ACC112 (cell line): ENCODE data around the gene PXMP4.

ENCODE experiments used
- H2AFZ ChIP-seq: fragments of 200-600 bp; sonication (generic); one replicate; pipeline ENCODE4 v1.6.0; 2017; ENCODE audit warnings: antibody characterized with exemption, low read length; ENCODE audit not compliant: unreplicated experiment
- H3K27ac ChIP-seq: fragments of 200-600 bp; sonication (generic); 2 replicates; pipeline ENCODE4 v1.5.1; 2014; ENCODE audit warnings: low read depth, mild to moderate bottlenecking, antibody characterized with exemption, low read length, moderate library complexity
- H3K27me3 ChIP-seq: fragments of 200-600 bp; sonication (generic); 2 replicates; pipeline ENCODE4 v1.6.1; 2014; ENCODE audit warnings: mild to moderate bottlenecking, antibody characterized with exemption, low read length, moderate library complexity, mixed read lengths; ENCODE audit not compliant: insufficient read depth
- H3K36me3 ChIP-seq: fragments of 200-600 bp; sonication (generic); 2 replicates; pipeline ENCODE4 v1.6.1; 2016; ENCODE audit warnings: mild to moderate bottlenecking, antibody characterized with exemption, low read length, moderate library complexity, mixed read lengths; ENCODE audit not compliant: insufficient read depth
- H3K4me1 ChIP-seq: fragments of 200-600 bp; sonication (generic); one replicate; pipeline ENCODE4 v1.6.1; 2016; ENCODE audit warnings: low read length, mixed read lengths; ENCODE audit not compliant: insufficient read depth, unreplicated experiment, control insufficient read depth
- H3K4me3 ChIP-seq: fragments of 200-600 bp; sonication (generic); 2 replicates; pipeline ENCODE4 v1.5.1; 2014; ENCODE audit warnings: mild to moderate bottlenecking, low read depth, low read length
- H3K79me2 ChIP-seq: fragments of 200-600 bp; sonication (generic); one replicate; pipeline ENCODE4 v1.6.0; 2016; ENCODE audit warnings: low read length; ENCODE audit not compliant: control insufficient read depth, unreplicated experiment, insufficient read depth

PXMP4 gene

DNA sequence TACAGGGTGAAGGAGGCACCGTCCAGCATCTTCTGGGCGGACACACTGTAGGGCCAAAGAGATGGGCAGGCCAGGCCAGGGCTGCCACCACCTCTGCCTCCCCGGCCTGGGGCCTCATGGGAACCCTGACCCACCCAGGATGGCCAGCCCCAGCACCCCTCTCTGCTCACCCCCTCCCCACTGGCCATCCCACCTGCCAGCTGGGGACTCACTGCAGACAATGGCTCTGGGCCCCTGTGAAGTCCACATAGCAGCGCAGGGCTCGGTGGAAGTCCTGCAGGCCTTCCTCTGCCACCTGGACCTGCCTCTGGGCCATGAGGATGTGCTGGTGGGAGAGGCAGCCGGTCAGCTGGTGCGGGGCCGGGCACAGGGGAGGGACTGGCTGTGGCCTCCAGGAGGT lies 61.6 kb downstream of the PXMP4 start:
- H3K4me1 ChIP-seq, result peaks cover 4% of the 10 kb centered on the region
- no peak overlapping the region for H2AFZ ChIP-seq
- H3K79me2 ChIP-seq, result no peaks in the 10 kb centered on the region
- H3K27me3 ChIP-seq, result no peaks in the 10 kb centered on the region
- no peak overlapping the region for H3K4me3 ChIP-seq
- no peaks in the 10 kb centered on the region for H3K36me3 ChIP-seq
- H3K27ac ChIP-seq, result no peak overlapping the region

GRCh38 chr20:33657704-33658095 lies 62.4 kb downstream of the PXMP4 start:
- H3K27me3 ChIP-seq, result no peaks in the 10 kb centered on the region
- H3K4me1 ChIP-seq, result peaks cover under 1% of the 10 kb centered on the region
- H3K4me3 ChIP-seq, result no peak overlapping the region
- no peak overlapping the region for H3K27ac ChIP-seq
- no peak overlapping the region for H2AFZ ChIP-seq
- no peaks in the 10 kb centered on the region for H3K79me2 ChIP-seq
- H3K36me3 ChIP-seq, result no peaks in the 10 kb centered on the region

GRCh38 chr20:33656783-33657703 lies 63.1 kb downstream of the PXMP4 start:
- no peaks in the 10 kb centered on the region for H3K4me1 ChIP-seq
- no peak overlapping the region for H3K27ac ChIP-seq
- H3K4me3 ChIP-seq, result no peak overlapping the region
- no peaks in the 10 kb centered on the region for H3K79me2 ChIP-seq
- H3K27me3 ChIP-seq, result no peaks in the 10 kb centered on the region
- no peaks in the 10 kb centered on the region for H3K36me3 ChIP-seq
- no peak overlapping the region for H2AFZ ChIP-seq

DNA sequence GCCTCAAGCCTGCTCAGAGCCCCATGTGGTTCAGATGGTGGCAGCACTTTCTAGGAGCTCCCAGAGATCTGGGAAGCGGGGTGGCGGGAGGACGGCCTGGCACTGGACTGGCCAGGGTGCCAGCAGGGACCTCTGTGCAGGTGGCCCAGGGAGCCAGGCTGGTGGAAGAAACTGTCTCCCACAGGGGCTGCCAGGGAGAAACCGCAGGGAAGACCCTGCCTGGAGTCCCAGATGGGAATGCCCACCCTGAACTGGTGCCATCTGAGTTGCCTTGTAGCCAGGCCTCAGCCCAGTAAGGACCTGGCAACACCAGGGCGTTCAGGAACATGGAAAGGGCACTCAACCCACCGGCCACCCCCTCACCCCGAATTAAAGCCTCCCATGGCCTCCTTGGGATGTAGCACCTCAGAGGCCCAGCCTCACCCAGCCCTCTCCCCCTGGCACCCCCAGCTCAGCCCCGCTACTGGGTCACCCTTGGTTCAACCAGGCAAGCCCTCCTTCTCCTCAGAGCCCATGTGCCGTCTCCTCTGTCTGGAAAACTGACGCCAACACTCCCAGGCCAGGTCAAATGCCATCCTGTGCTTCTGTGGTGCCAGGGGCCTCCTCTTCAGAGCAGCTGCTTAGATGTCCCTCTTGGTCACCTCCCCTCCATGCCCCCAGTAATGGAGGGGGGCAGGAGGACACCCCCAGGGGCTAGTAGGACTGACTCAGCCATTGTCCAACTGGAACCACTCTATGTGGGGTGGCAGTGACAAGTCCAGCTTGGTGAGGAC lies 63.9 kb downstream of the PXMP4 start:
- H3K4me1 ChIP-seq, result no peaks in the 10 kb centered on the region
- no peaks in the 10 kb centered on the region for H3K79me2 ChIP-seq
- H3K27me3 ChIP-seq, result no peaks in the 10 kb centered on the region
- no peaks in the 10 kb centered on the region for H3K36me3 ChIP-seq
- H2AFZ ChIP-seq, result no peak overlapping the region
- no peak overlapping the region for H3K4me3 ChIP-seq
- H3K27ac ChIP-seq, result no peak overlapping the region

DNA sequence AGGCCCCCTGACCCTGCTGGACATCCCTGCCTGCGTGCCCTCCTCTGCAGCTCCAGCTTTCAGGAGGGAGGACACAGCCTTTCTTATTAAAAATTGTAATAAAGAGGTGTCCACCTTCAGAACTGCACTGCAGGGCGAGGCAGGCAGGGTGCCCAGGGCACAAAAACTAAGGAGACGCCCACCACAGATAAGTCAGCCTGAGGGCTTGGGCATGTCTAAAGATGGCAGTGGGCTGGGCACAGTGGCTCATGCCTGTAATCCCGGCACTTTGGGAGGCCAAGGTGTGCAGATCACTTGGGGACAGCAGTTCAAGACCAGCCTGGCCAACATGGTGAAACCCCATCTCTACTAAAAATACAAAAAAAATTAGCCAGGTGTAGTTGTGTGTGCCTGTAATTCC lies 64.9 kb downstream of the PXMP4 start:
- Histone ChIP-seq H3K79me2 (no peaks in the 10 kb centered on the region), H3K36me3 (no peaks in the 10 kb centered on the region), H3K27ac (no peak overlapping the region), H3K27me3 (no peaks in the 10 kb centered on the region), H2AFZ (no peak overlapping the region), H3K4me1 (no peaks in the 10 kb centered on the region), H3K4me3 (no peak overlapping the region)

DNA sequence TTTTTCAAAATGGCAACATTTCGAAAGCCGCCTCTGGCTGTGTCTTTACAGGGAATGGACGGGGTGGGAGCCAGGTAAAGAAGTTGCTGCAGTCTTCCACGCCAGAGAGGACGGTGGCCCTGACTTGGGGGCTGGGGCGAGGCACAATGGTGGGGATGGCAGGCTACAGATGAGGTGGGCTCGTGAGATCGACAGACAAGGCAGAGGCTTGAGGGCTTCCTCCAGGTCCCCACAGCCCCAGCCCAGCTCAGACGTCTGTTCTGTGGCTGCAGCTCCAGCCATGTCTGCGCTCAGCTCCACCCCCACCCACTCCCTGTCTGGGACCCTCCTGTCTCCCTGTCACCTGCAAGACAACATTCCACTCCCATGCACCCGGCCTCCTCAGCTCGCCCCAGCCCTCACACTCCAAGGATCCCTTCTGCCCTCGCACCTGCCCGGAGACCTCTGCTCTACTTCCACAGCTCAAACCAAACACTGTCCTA lies 65.4 kb downstream of the PXMP4 start:
- H3K27ac ChIP-seq, result no peak overlapping the region
- no peaks in the 10 kb centered on the region for H3K27me3 ChIP-seq
- H3K4me1 ChIP-seq, result no peaks in the 10 kb centered on the region
- no peak overlapping the region for H2AFZ ChIP-seq
- H3K79me2 ChIP-seq, result no peaks in the 10 kb centered on the region
- H3K36me3 ChIP-seq, result no peaks in the 10 kb centered on the region
- no peak overlapping the region for H3K4me3 ChIP-seq

GRCh38 chr20:33653900-33654596 lies 66.1 kb downstream of the PXMP4 start:
- no peaks in the 10 kb centered on the region for H3K27me3 ChIP-seq
- no peak overlapping the region for H3K27ac ChIP-seq
- H3K36me3 ChIP-seq, result no peaks in the 10 kb centered on the region
- H3K4me3 ChIP-seq, result no peak overlapping the region
- no peak overlapping the region for H2AFZ ChIP-seq
- H3K4me1 ChIP-seq, result no peaks in the 10 kb centered on the region
- H3K79me2 ChIP-seq, result no peaks in the 10 kb centered on the region

- H3K4me3 ChIP-seq, result no peak overlapping the region
- peaks cover 6% of the 10 kb centered on the region for H3K4me1 ChIP-seq
- no peak overlapping the region for H3K27ac ChIP-seq
Measured at GRCh38 chr20:33653218-33653899, 66.8 kb downstream of the PXMP4 start.

More at GRCh38 chr20:33653218-33653899, 66.8 kb downstream of the PXMP4 start:
- no peak overlapping the region for H2AFZ ChIP-seq
- no peaks in the 10 kb centered on the region for H3K27me3 ChIP-seq
- H3K79me2 ChIP-seq, result no peaks in the 10 kb centered on the region
- H3K36me3 ChIP-seq, result no peaks in the 10 kb centered on the region
